Epithelial cell of umbilical artery (primary cell): Measurements from ENCODE around the gene MFAP3L. TPM values are rescaled to one million over a fixed set of nuclear protein-coding genes. Genes with fewer than 3 reads are reported as not detected.

Experiments used
- total RNA-seq: library from RNA; depleted of rRNA; stranded (reverse); fragments of >200 nt; gene quantifications from 2 replicates; pipeline ENCODE4 v1.2.3, GENCODE V29; 2014

MFAP3L gene
- 0.46 and 0.97 TPM in 2 replicates for total RNA-seq

GRCh38 chr4:170026253-170027021, at the start of gene MFAP3L:
Gene MFAP3L (minus strand): TSS chr4:170026395. CDS start chr4:170005877, 20,518 bp downstream.

Other genes with a start within 250 kb of the MFAP3L start
- gene AADAT, start 63.6 kb upstream of the MFAP3L start, total RNA-seq: 0.76 and 1.6 TPM in 2 replicates